IPS-15b (cell line): ENCODE measurements around the gene PDIA4.

Experiments
- H3K27me3 ChIP-seq: one replicate; pipeline ENCODE4 v1.6.1; 2013; ENCODE audit warnings: low read length; ENCODE audit not compliant: control insufficient read depth, insufficient read depth
- H3K36me3 ChIP-seq: one replicate; pipeline ENCODE4 v1.6.1; 2013; ENCODE audit warnings: low read length; ENCODE audit not compliant: control insufficient read depth, insufficient read depth
- H3K4me1 ChIP-seq: one replicate; pipeline ENCODE4 v1.6.1; 2013; ENCODE audit warnings: mild to moderate bottlenecking, low read length; ENCODE audit not compliant: control insufficient read depth, insufficient read depth
- H3K4me3 ChIP-seq: one replicate; pipeline ENCODE4 v1.5.1; 2013; ENCODE audit warnings: low read depth, low read length
- H3K9ac ChIP-seq: one replicate; pipeline ENCODE4 v1.6.1; 2013; ENCODE audit warnings: low read depth, mild to moderate bottlenecking, low read length
- H3K9me3 ChIP-seq: one replicate; pipeline ENCODE4 v1.6.1; 2013; ENCODE audit warnings: mild to moderate bottlenecking, low read length; ENCODE audit not compliant: control insufficient read depth, insufficient read depth

The PDIA4 gene

GRCh38 chr7:148962440-148962822 lies 65.9 kb downstream of the PDIA4 start:
- no peaks in the 10 kb centered on the region for H3K27me3 ChIP-seq
- no peaks in the 10 kb centered on the region for H3K4me1 ChIP-seq
- H3K9ac ChIP-seq, result no peak overlapping the region
- H3K9me3 ChIP-seq, result no peaks in the 10 kb centered on the region
- H3K36me3 ChIP-seq, result no peaks in the 10 kb centered on the region
- peak overlapping the region; percentile 60 for H3K4me3 ChIP-seq

- Histone ChIP-seq H3K27me3 (no peaks in the 10 kb centered on the region), H3K4me3 (no peak overlapping the region), H3K4me1 (no peaks in the 10 kb centered on the region), H3K9me3 (no peaks in the 10 kb centered on the region), H3K36me3 (no peaks in the 10 kb centered on the region), H3K9ac (no peak overlapping the region)
These were observed 68.6 kb downstream of the PDIA4 start for GRCh38 chr7:148959726-148960125.

GRCh38 chr7:148958061-148958460 lies 70.2 kb downstream of the PDIA4 start:
- H3K27me3 ChIP-seq, result no peaks in the 10 kb centered on the region
- no peaks in the 10 kb centered on the region for H3K36me3 ChIP-seq
- no peak overlapping the region for H3K4me3 ChIP-seq
- H3K9ac ChIP-seq, result no peak overlapping the region
- no peaks in the 10 kb centered on the region for H3K4me1 ChIP-seq
- H3K9me3 ChIP-seq, result no peaks in the 10 kb centered on the region

GRCh38 chr7:148954766-148955165 lies 73.5 kb downstream of the PDIA4 start:
- Histone ChIP-seq H3K9me3 (no peaks in the 10 kb centered on the region), H3K4me3 (no peak overlapping the region), H3K36me3 (no peaks in the 10 kb centered on the region), H3K4me1 (no peaks in the 10 kb centered on the region), H3K27me3 (no peaks in the 10 kb centered on the region), H3K9ac (no peak overlapping the region)

GRCh38 chr7:148953676-148954075 lies 74.6 kb downstream of the PDIA4 start:
- H3K4me1 ChIP-seq, result no peaks in the 10 kb centered on the region
- H3K27me3 ChIP-seq, result no peaks in the 10 kb centered on the region
- H3K4me3 ChIP-seq, result no peak overlapping the region
- H3K36me3 ChIP-seq, result no peaks in the 10 kb centered on the region
- no peak overlapping the region for H3K9ac ChIP-seq
- no peaks in the 10 kb centered on the region for H3K9me3 ChIP-seq
